Nephron (organoid): ENCODE measurements around the gene HEATR9.

Experiments used
- H3K27ac Mint-ChIP-seq, 3 experiments: 2 replicates each; pipeline ENCODE4 v1.8.0; 2020; ENCODE audit warnings: mixed read lengths in 3 of 3, mild to moderate bottlenecking in 2 of 3, moderate library complexity in 1 of 3
- H3K27me3 Mint-ChIP-seq: 2 replicates; pipeline ENCODE4 v1.8.0; 2021; ENCODE audit warnings: low read depth, mild to moderate bottlenecking, moderate library complexity, mixed read lengths
- H3K36me3 Mint-ChIP-seq: 2 replicates; pipeline ENCODE4 v1.8.0; 2020; ENCODE audit warnings: low read depth, mixed read lengths
- H3K4me1 Mint-ChIP-seq: 2 replicates; pipeline ENCODE4 v1.8.0; 2020; ENCODE audit warnings: mixed read lengths
- H3K4me3 Mint-ChIP-seq, 3 experiments: 2 replicates each; pipeline ENCODE4 v1.8.0; 2020; ENCODE audit warnings: mild to moderate bottlenecking in 3 of 3, mixed read lengths in 3 of 3, moderate library complexity in 2 of 3
- H3K9me3 Mint-ChIP-seq: 2 replicates; pipeline ENCODE4 v1.8.0; 2020; ENCODE audit warnings: mixed read lengths
- CTCF ChIP-seq, 3 experiments: fragments of 200-600 bp; sonication (generic); IDR thresholded peaks; one replicate each; pipeline ENCODE4 v1.5.0; 2021; ENCODE audit warnings: antibody characterized with exemption in 3 of 3; ENCODE audit not compliant: unreplicated experiment in 3 of 3

The HEATR9 gene

GRCh38 chr17:35906191-35906925 lies 37.7 kb upstream of the HEATR9 start:
- peaks cover 4% of the 10 kb centered on the region for H3K9me3 Mint-ChIP-seq
- H3K36me3 Mint-ChIP-seq = no peaks in the 10 kb centered on the region
- H3K27me3 Mint-ChIP-seq = peaks cover 6% of the 10 kb centered on the region
- no peak overlapping the region for H3K4me3 Mint-ChIP-seq
- peaks cover 17% of the 10 kb centered on the region for H3K4me1 Mint-ChIP-seq
- no peak for TF ChIP-seq CTCF (IDR thresholded peaks at IDR 0.05; ENCODE audit: unreplicated experiment in 3 of 3)
- no peak overlapping the region for H3K27ac Mint-ChIP-seq

- Mint-ChIP-seq H3K4me3 (no peak overlapping the region), H3K27ac (peak overlapping the region; percentile 39 to 79 (median 67)), H3K36me3 (no peaks in the 10 kb centered on the region), H3K9me3 (no peaks in the 10 kb centered on the region), H3K4me1 (peaks cover 37% of the 10 kb centered on the region), H3K27me3 (peaks cover 7% of the 10 kb centered on the region)
- no peak for TF ChIP-seq CTCF (IDR thresholded peaks at IDR 0.05; ENCODE audit: unreplicated experiment in 3 of 3)
Observed at GRCh38 chr17:35903451-35903850, 34.8 kb upstream of the HEATR9 start.

GRCh38 chr17:35901631-35902175 lies 33.0 kb upstream of the HEATR9 start:
- Mint-ChIP-seq H3K36me3 (no peaks in the 10 kb centered on the region), H3K4me1 (peaks cover 42% of the 10 kb centered on the region), H3K4me3 (no peak overlapping the region), H3K9me3 (no peaks in the 10 kb centered on the region), H3K27ac (peak overlapping the region; percentile 38 to 77 (median 76)), H3K27me3 (peaks cover 7% of the 10 kb centered on the region)
- no peak for TF ChIP-seq CTCF (IDR thresholded peaks at IDR 0.05; ENCODE audit: unreplicated experiment in 3 of 3)

- Mint-ChIP-seq H3K36me3 (no peaks in the 10 kb centered on the region), H3K4me3 (peak overlapping the region in 2 of 3 experiments; percentile 2 to 67), H3K27me3 (peaks cover 7% of the 10 kb centered on the region), H3K27ac (peak overlapping the region; percentile 38 to 77 (median 68)), H3K4me1 (peaks cover 42% of the 10 kb centered on the region), H3K9me3 (no peaks in the 10 kb centered on the region)
- TF ChIP-seq CTCF (IDR thresholded peaks at IDR 0.05; ENCODE audit: unreplicated experiment in 3 of 3) = no peak
Observed at GRCh38 chr17:35900708-35901480, 32.2 kb upstream of the HEATR9 start.

GRCh38 chr17:35900280-35900679 lies 31.6 kb upstream of the HEATR9 start:
- peaks cover 42% of the 10 kb centered on the region for H3K4me1 Mint-ChIP-seq
- peak overlapping the region; percentile 38 to 77 (median 68) for H3K27ac Mint-ChIP-seq
- peaks cover 7% of the 10 kb centered on the region for H3K27me3 Mint-ChIP-seq

More at GRCh38 chr17:35900280-35900679, 31.6 kb upstream of the HEATR9 start:
- no peak overlapping the region for H3K4me3 Mint-ChIP-seq
- TF ChIP-seq CTCF (IDR thresholded peaks at IDR 0.05; ENCODE audit: unreplicated experiment in 3 of 3) = no peak
- no peaks in the 10 kb centered on the region for H3K9me3 Mint-ChIP-seq
- no peaks in the 10 kb centered on the region for H3K36me3 Mint-ChIP-seq
